HCEC 1CT (cell line): Measurements from ENCODE around the gene OS9.

ENCODE experiments used
- DNase-seq: peaks from one replicate; pipeline ENCODE4 v3.0.0-alpha.2; 2017

OS9 gene

GRCh38 chr12:57754411-57755193 is 60.7 kb downstream of the OS9 start, which contains the start of gene MARCHF9:
Gene MARCHF9, plus strand, starts transcription at chr12:57755103. Its CDS starts 426 bp downstream, at chr12:57755529.
- DNase-seq = no peak

- peak; percentile 0 for DNase-seq
Measured at GRCh38 chr12:57755194-57755453, 61.2 kb downstream of the OS9 start.

GRCh38 chr12:57755454-57756372 is 61.8 kb downstream of the OS9 start:
- DNase-seq = peak; percentile 0

GRCh38 chr12:57756406-57757341 is 62.7 kb downstream of the OS9 start:
- DNase-seq = peak; percentile 0

- no peak for DNase-seq
Measured at GRCh38 chr12:57757771-57758170, 63.8 kb downstream of the OS9 start.

- peak; percentile 0 for DNase-seq
Measured at GRCh38 chr12:57758552-57759359, 64.8 kb downstream of the OS9 start.

GRCh38 chr12:57759360-57759980 is 65.5 kb downstream of the OS9 start:
- DNase-seq = peak; percentile 0

GRCh38 chr12:57760347-57760982 is 66.5 kb downstream of the OS9 start:
- DNase-seq = peak; percentile 0

- DNase-seq = no peak
Measured at GRCh38 chr12:57761391-57761998, 67.6 kb downstream of the OS9 start.

- peak; percentile 0 for DNase-seq
Measured at GRCh38 chr12:57762463-57762862, 68.5 kb downstream of the OS9 start.

- DNase-seq = no peak
Measured at GRCh38 chr12:57763881-57764661, 70.1 kb downstream of the OS9 start.

GRCh38 chr12:57764662-57765002 is 70.7 kb downstream of the OS9 start:
- no peak for DNase-seq

- peak; percentile 28 for DNase-seq
Measured at GRCh38 chr12:57765003-57765697, 71.2 kb downstream of the OS9 start.

- no peak for DNase-seq
Measured at GRCh38 chr12:57765698-57766463, 71.9 kb downstream of the OS9 start.

GRCh38 chr12:57766464-57767304 is 72.8 kb downstream of the OS9 start, which contains the start of gene CYP27B1:
Gene CYP27B1, minus strand, starts transcription at chr12:57767078. Its CDS starts 37 bp downstream, at chr12:57767041.
- no peak for DNase-seq

- DNase-seq = no peak
Measured at GRCh38 chr12:57767305-57767698, 73.4 kb downstream of the OS9 start.

- DNase-seq = no peak
Measured at GRCh38 chr12:57767876-57768275, 73.9 kb downstream of the OS9 start.
